Liver (tissue), 9 donors: ENCODE results near the gene TSKU. TPM values are rescaled to one million over a fixed set of nuclear protein-coding genes. Genes with fewer than 3 reads are reported as not detected.

Experiments
- DNase-seq: peaks from one replicate; pipeline ENCODE4 v3.0.0-alpha.2; 2017; ENCODE audit warnings: low spot score
- H3K27ac ChIP-seq, 2 donors: one replicate each; pipeline ENCODE4 v1.7.0; 2013; ENCODE audit warnings: inconsistent platforms in 2 of 2, low read length in 2 of 2, control low read depth in 1 of 2, low read depth in 1 of 2, mild to moderate bottlenecking in 1 of 2
- H3K27me3 ChIP-seq, 4 donors: one replicate each; pipeline versions ENCODE4 v1.6.1 to v1.7.0; 2013; ENCODE audit warnings: low read length in 3 of 4, inconsistent platforms in 1 of 4, mild to moderate bottlenecking in 1 of 4, moderate library complexity in 1 of 4; ENCODE audit not compliant: control insufficient read depth in 4 of 4, insufficient read depth in 4 of 4
- H3K36me3 ChIP-seq, 4 donors: one replicate each; pipeline versions ENCODE4 v1.6.1 to v1.7.0; 2013; ENCODE audit warnings: low read length in 3 of 4, mild to moderate bottlenecking in 3 of 4, low read depth in 1 of 4, moderate library complexity in 1 of 4; ENCODE audit not compliant: control insufficient read depth in 4 of 4, insufficient read depth in 3 of 4
- H3K4me1 ChIP-seq, 4 donors: one replicate each; pipeline versions ENCODE4 v1.6.1 to v1.7.0; 2013; ENCODE audit warnings: low read length in 3 of 4, mild to moderate bottlenecking in 3 of 4, moderate library complexity in 1 of 4; ENCODE audit not compliant: control insufficient read depth in 4 of 4, insufficient read depth in 4 of 4
- H3K4me3 ChIP-seq, 3 donors: one replicate each; pipeline versions ENCODE4 v1.6.1 to v1.7.0; 2013; ENCODE audit warnings: low read length in 3 of 3, control low read depth in 1 of 3, low read depth in 1 of 3, mild to moderate bottlenecking in 1 of 3
- H3K9ac ChIP-seq, 2 donors: one replicate each; pipeline ENCODE4 v1.7.0; 2013; ENCODE audit warnings: low read length in 2 of 2, mild to moderate bottlenecking in 2 of 2, moderate library complexity in 2 of 2, control low read depth in 1 of 2, low read depth in 1 of 2
- H3K9me3 ChIP-seq, 4 donors: one replicate each; pipeline versions ENCODE4 v1.6.1 to v1.7.0; 2013; ENCODE audit warnings: low read length in 3 of 4; ENCODE audit not compliant: control insufficient read depth in 4 of 4
- ATF3 ChIP-seq: IDR thresholded peaks from 2 replicates; pipeline ENCODE4 v1.6.1; 2016; ENCODE audit warnings: antibody characterized with exemption
- CTCF ChIP-seq: fragments of 150-350 bp; IDR thresholded peaks from 2 replicates; pipeline ENCODE4 v1.5.1; 2017; ENCODE audit warnings: improper control_type of control experiment, low read depth, low read length; ENCODE audit not compliant: missing input control
- EGR1 ChIP-seq, 2 donors: IDR thresholded peaks; 2 replicates each; pipeline ENCODE4 v1.6.1; 2016 to 2018; ENCODE audit warnings: antibody characterized with exemption in 2 of 2, low read depth in 2 of 2
- FOXA1 ChIP-seq: IDR thresholded peaks from 2 replicates; pipeline ENCODE4 v1.6.1; 2016; ENCODE audit warnings: antibody characterized with exemption
- FOXA2 ChIP-seq: IDR thresholded peaks from 2 replicates; pipeline ENCODE4 v1.6.1; 2016; ENCODE audit warnings: antibody characterized with exemption
- GABPA ChIP-seq, 2 donors: IDR thresholded peaks in 1 of 2; conservative IDR thresholded peaks in 1 of 2; 2 replicates each; pipeline ENCODE4 v1.6.1; 2016; ENCODE audit warnings: antibody characterized with exemption in 2 of 2, mild to moderate bottlenecking in 1 of 2, moderate library complexity in 1 of 2
- HNF4A ChIP-seq, 2 donors: conservative IDR thresholded peaks; 2 replicates each; pipeline ENCODE4 v1.6.1; 2016; ENCODE audit warnings: antibody characterized with exemption in 2 of 2, mild to moderate bottlenecking in 2 of 2
- HNF4G ChIP-seq: IDR thresholded peaks from 2 replicates; pipeline ENCODE4 v1.6.1; 2016; ENCODE audit warnings: antibody characterized with exemption
- JUND ChIP-seq, 2 donors: IDR thresholded peaks; 2 replicates each; pipeline ENCODE4 v1.6.1; 2016; ENCODE audit warnings: antibody characterized with exemption in 2 of 2
- MAX ChIP-seq: IDR thresholded peaks from 2 replicates; pipeline ENCODE4 v1.6.1; 2016; ENCODE audit warnings: antibody characterized with exemption
- NR2F2 ChIP-seq: IDR thresholded peaks from 2 replicates; pipeline ENCODE4 v1.6.1; 2016; ENCODE audit warnings: antibody characterized with exemption
- RAD21 ChIP-seq, 2 donors: IDR thresholded peaks; 2 replicates each; pipeline ENCODE4 v1.6.1; 2016; ENCODE audit warnings: antibody characterized with exemption in 2 of 2, mild to moderate bottlenecking in 2 of 2
- RXRA ChIP-seq, 2 donors: IDR thresholded peaks; 2 replicates each; pipeline ENCODE4 v1.6.1; 2017 to 2018; ENCODE audit warnings: antibody characterized with exemption in 2 of 2, mild to moderate bottlenecking in 1 of 2
- SP1 ChIP-seq: IDR thresholded peaks from 2 replicates; pipeline ENCODE4 v1.6.1; 2018; ENCODE audit warnings: antibody characterized with exemption, mild to moderate bottlenecking
- TAF1 ChIP-seq: conservative IDR thresholded peaks from 2 replicates; pipeline ENCODE4 v1.6.1; 2016; ENCODE audit warnings: antibody characterized with exemption, mild to moderate bottlenecking
- YY1 ChIP-seq: IDR thresholded peaks from 2 replicates; pipeline ENCODE4 v1.6.1; 2016; ENCODE audit warnings: antibody characterized with exemption, mild to moderate bottlenecking
- ZBTB33 ChIP-seq: IDR thresholded peaks from 2 replicates; pipeline ENCODE4 v1.6.1; 2016; ENCODE audit warnings: antibody characterized with exemption
- WGBS: extraction: QIAGEN DNeasy Blood & Tissue Kit; methylation state at CpG from one replicate; pipeline ENCODE4 v1.1.7; 2013; 5-methylcytosine and 5-hydroxymethylcytosine counted together
- polyA plus RNA-seq, 2 donors: library from polyadenylated mRNA; stranded (reverse) in 1 of 2; unstranded in 1 of 2; fragments of 200-250 nt in 1 of 2; fragments of >200 nt in 1 of 2; fragmentation: Nextera tagmentation in 1 of 2; extraction: Ambion mirVana in 1 of 2; gene quantifications; one replicate each; pipeline versions ENCODE4 v1.2.1 to v1.2.3, GENCODE V29; 2013 to 2015
- total RNA-seq, 2 donors: library from RNA; depleted of rRNA; stranded (reverse); fragments of >200 nt; gene quantifications; one replicate each; pipeline ENCODE4 v1.2.3, GENCODE V29; 2014
- donor health status: healthy.
- donor health status: healthy.
- donor health status: healthy.
- donor health status: healthy.
- donor health status: healthy.

The TSKU gene
- total and polyA plus RNA-seq, 4 donors, result 3.3 to 492 (median 46.0) TPM

GRCh38 chr11:76781807-76782530 is 1.2 kb upstream of the TSKU start:
- Histone ChIP-seq H3K27me3 (no peaks in the 10 kb centered on the region), H3K9me3 (no peaks in the 10 kb centered on the region), H3K27ac (peak overlapping the region; percentile 42 to 78), H3K9ac (peak overlapping the region in 1 of 2 donors; percentile 85), H3K36me3 (peaks cover 0 to under 1% (median 0%) of the 10 kb centered on the region in 4 donors), H3K4me3 (peak overlapping the region in 2 of 3 donors; percentile 62 to 86), H3K4me1 (peaks cover 4 to 42% (median 25%) of the 10 kb centered on the region in 4 donors)
- 39% methylated on average over 5 of the region's 5 CpGs for WGBS
- DNase-seq, result no peak
- TF ChIP-seq HNF4A (conservative IDR thresholded peaks at IDR 0.05) (no peak), RAD21 (IDR thresholded peaks at IDR 0.05) (no peak), RXRA (IDR thresholded peaks at IDR 0.05) (no peak), SP1 (no peak), GABPA (IDR thresholded peaks at IDR 0.05 in 1 of 2, conservative IDR thresholded peaks at IDR 0.05 in 1 of 2) (no peak), JUND (IDR thresholded peaks at IDR 0.05) (no peak), CTCF (no peak), FOXA1 (no peak), ATF3 (no peak), TAF1 (no peak), ZBTB33 (no peak), YY1 (no peak), HNF4G (no peak), EGR1 (IDR thresholded peaks at IDR 0.05; ENCODE audit: low read depth in 2 of 2) (no peak), NR2F2 (no peak), MAX (no peak)

- Histone ChIP-seq H3K9me3 (no peaks in the 10 kb centered on the region), H3K4me1 (peaks cover 4 to 49% (median 31%) of the 10 kb centered on the region in 4 donors), H3K4me3 (peak overlapping the region; percentile 62 to 87 (median 86)), H3K27ac (peak overlapping the region; percentile 42 to 92), H3K36me3 (peaks cover 0 to 3% (median 0%) of the 10 kb centered on the region in 4 donors), H3K27me3 (no peaks in the 10 kb centered on the region), H3K9ac (peak overlapping the region; percentile 7 to 85)
- 1% methylated on average over 38 of the region's 38 CpGs for WGBS
- peak; percentile 76 for DNase-seq
- TF ChIP-seq GABPA (IDR thresholded peaks at IDR 0.05 in 1 of 2, conservative IDR thresholded peaks at IDR 0.05 in 1 of 2) (peak in 1 of 2 donors; percentile 38), JUND (IDR thresholded peaks at IDR 0.05) (no peak), MAX (peak; percentile 50), TAF1 (peak; percentile 70), FOXA2 (no peak), ATF3 (no peak), RXRA (IDR thresholded peaks at IDR 0.05) (peak; percentile 76 to 77), ZBTB33 (no peak), YY1 (peak; percentile 94), HNF4A (conservative IDR thresholded peaks at IDR 0.05) (peak in 1 of 2 donors; percentile 43), NR2F2 (peak; percentile 66), EGR1 (IDR thresholded peaks at IDR 0.05; ENCODE audit: low read depth in 2 of 2) (peak; percentile 74 to 85), SP1 (peak; percentile 72), RAD21 (IDR thresholded peaks at IDR 0.05) (peak in 1 of 2 donors; percentile 51), HNF4G (no peak), FOXA1 (no peak), CTCF (no peak)
Observed at GRCh38 chr11:76782531-76783293, 444 bp upstream of the TSKU start.
